CD8-positive, alpha-beta memory T cell (primary cell): ENCODE measurements around the gene ANKRD12. TPM values are rescaled to one million over a fixed set of nuclear protein-coding genes. Genes with fewer than 3 reads are reported as not detected.

Experiments used
- CTCF ChIA-PET: fragments of 350-600 bp; sonication (Branson Sonifier 250); formaldehyde crosslinking; loops from one replicate; lab custom pipeline; 2021; ENCODE audit warnings: antibody characterized with exemption; lab: Charles Lee
- POLR2A ChIA-PET: fragments of 350-600 bp; sonication (Branson Sonifier 250); formaldehyde crosslinking; loops from one replicate; lab custom pipeline; 2021; ENCODE audit warnings: antibody characterized with exemption; lab: Charles Lee
- DNase-seq, 5 donors: peaks; one replicate each; pipeline versions ENCODE4 v3.0.0 to v3.0.0-alpha.2; 2020 to 2022; ENCODE audit warnings: mixed read lengths in 1 of 5
- H3K27ac ChIP-seq: one replicate; pipeline ENCODE4 v1.7.0; 2013; ENCODE audit warnings: low read depth, mild to moderate bottlenecking, low read length, moderate library complexity
- H3K27me3 ChIP-seq: 2 replicates; pipeline ENCODE4 v1.7.0; 2013; ENCODE audit warnings: low read length, mild to moderate bottlenecking; ENCODE audit not compliant: insufficient read depth, poor library complexity, severe bottlenecking
- H3K36me3 ChIP-seq: 2 replicates; pipeline ENCODE4 v1.7.0; 2013; ENCODE audit warnings: mild to moderate bottlenecking, low read length, moderate library complexity; ENCODE audit not compliant: insufficient read depth
- H3K4me1 ChIP-seq: 2 replicates; pipeline ENCODE4 v1.7.0; 2013; ENCODE audit warnings: mild to moderate bottlenecking, low read length, moderate library complexity; ENCODE audit not compliant: insufficient read depth
- H3K4me3 ChIP-seq: 2 replicates; pipeline ENCODE4 v1.7.0; 2013; ENCODE audit warnings: mild to moderate bottlenecking, low read length
- H3K9me3 ChIP-seq: 2 replicates; pipeline ENCODE4 v1.7.0; 2013; ENCODE audit warnings: mild to moderate bottlenecking, low read length
- H3K27ac Mint-ChIP-seq, 8 donors: one replicate each; pipeline ENCODE4 v1.8.0; 2020 to 2021; ENCODE audit warnings: mixed read lengths in 8 of 8, mild to moderate bottlenecking in 6 of 8, inconsistent platforms in 3 of 8, moderate library complexity in 3 of 8
- H3K27me3 Mint-ChIP-seq, 2 donors: one replicate each; pipeline ENCODE4 v1.8.0; 2020 to 2021; ENCODE audit warnings: mixed read lengths in 2 of 2, mild to moderate bottlenecking in 1 of 2, moderate library complexity in 1 of 2
- H3K36me3 Mint-ChIP-seq, 3 donors: one replicate each; pipeline ENCODE4 v1.8.0; 2020 to 2021; ENCODE audit warnings: mixed read lengths in 3 of 3, inconsistent platforms in 1 of 3, mild to moderate bottlenecking in 1 of 3
- H3K4me1 Mint-ChIP-seq, 3 donors: one replicate each; pipeline ENCODE4 v1.8.0; 2020 to 2021; ENCODE audit warnings: mixed read lengths in 3 of 3, inconsistent platforms in 1 of 3, mild to moderate bottlenecking in 1 of 3
- H3K4me3 Mint-ChIP-seq, 7 donors: one replicate each; pipeline ENCODE4 v1.8.0; 2020 to 2021; ENCODE audit warnings: mixed read lengths in 7 of 7, mild to moderate bottlenecking in 6 of 7, moderate library complexity in 4 of 7, inconsistent platforms in 2 of 7
- H3K9me3 Mint-ChIP-seq, 5 donors: one replicate each; pipeline ENCODE4 v1.8.0; 2020 to 2022; ENCODE audit warnings: mixed read lengths in 5 of 5, mild to moderate bottlenecking in 3 of 5, moderate library complexity in 2 of 5, inconsistent platforms in 1 of 5
- polyA plus RNA-seq: library from polyadenylated mRNA; unstranded; fragments of 300-500 nt; fragmentation: Illumina TruSeq; gene quantifications from one replicate; pipeline ENCODE4 v1.2.3, GENCODE V29; 2021
- total RNA-seq, 2 experiments: library from RNA; stranded (reverse); gene quantifications; one replicate each; pipeline ENCODE4 v1.2.3, GENCODE V29; 2021

Gene ANKRD12
- total and polyA plus RNA-seq, 3 experiments from 2014 or later = 66.6 to 109 (median 67.6) TPM

- Histone ChIP-seq H3K27me3 (no peaks in the 10 kb centered on the region), H3K4me3 (no peak overlapping the region), H3K36me3 (no peaks in the 10 kb centered on the region), H3K9me3 (no peaks in the 10 kb centered on the region), H3K4me1 (peaks cover 26% of the 10 kb centered on the region), H3K27ac (no peak overlapping the region)
- Mint-ChIP-seq H3K9me3 (no peaks in the 10 kb centered on the region), H3K27me3 (no peaks in the 10 kb centered on the region), H3K27ac (peak overlapping the region in 3 of 8 donors; percentile 38 to 78 (median 76)), H3K4me1 (peaks cover 76 to 95% (median 90%) of the 10 kb centered on the region in 3 donors), H3K4me3 (peak overlapping the region in 1 of 7 donors; percentile 35), H3K36me3 (peaks cover 4 to 39% (median 5%) of the 10 kb centered on the region in 3 donors)
- ChIA-PET CTCF (no interaction called here), POLR2A (no interaction called here)
- DNase-seq = no peak
These were observed 37.2 kb downstream of the ANKRD12 start for GRCh38 chr18:9173770-9174233.

GRCh38 chr18:9174302-9174701 is 37.7 kb downstream of the ANKRD12 start:
- H3K4me3 Mint-ChIP-seq = peak overlapping the region in 5 of 7 donors; percentile 4 to 56 (median 50)
- Histone ChIP-seq H3K27ac (no peak overlapping the region), H3K36me3 (no peaks in the 10 kb centered on the region), H3K4me1 (peaks cover 29% of the 10 kb centered on the region), H3K27me3 (no peaks in the 10 kb centered on the region), H3K4me3 (no peak overlapping the region), H3K9me3 (no peaks in the 10 kb centered on the region)
- ChIA-PET POLR2A (no interaction called here), CTCF (no interaction called here)
- peak overlapping the region in 4 of 8 donors; percentile 35 to 90 (median 60) for H3K27ac Mint-ChIP-seq
- H3K27me3 Mint-ChIP-seq = no peaks in the 10 kb centered on the region
- DNase-seq = no peak
- H3K36me3 Mint-ChIP-seq = peaks cover under 1 to 42% (median 4%) of the 10 kb centered on the region in 3 donors
- no peaks in the 10 kb centered on the region for H3K9me3 Mint-ChIP-seq
- H3K4me1 Mint-ChIP-seq = peaks cover 75 to 94% (median 89%) of the 10 kb centered on the region in 3 donors

- no peaks in the 10 kb centered on the region for H3K36me3 ChIP-seq
- ChIA-PET CTCF (no interaction called here), POLR2A (no interaction called here)
- peaks cover 38% of the 10 kb centered on the region for H3K4me1 ChIP-seq
- no peak for DNase-seq
- Mint-ChIP-seq H3K36me3 (peaks cover 0 to 44% (median 4%) of the 10 kb centered on the region in 3 donors), H3K27ac (peak overlapping the region in 4 of 8 donors; percentile 41 to 76 (median 64)), H3K4me3 (peak overlapping the region in 3 of 7 donors; percentile 9 to 40 (median 37)), H3K9me3 (no peaks in the 10 kb centered on the region), H3K27me3 (no peaks in the 10 kb centered on the region), H3K4me1 (peaks cover 76 to 95% (median 89%) of the 10 kb centered on the region in 3 donors)
- no peaks in the 10 kb centered on the region for H3K27me3 ChIP-seq
- H3K9me3 ChIP-seq = no peaks in the 10 kb centered on the region
- no peak overlapping the region for H3K27ac ChIP-seq
- no peak overlapping the region for H3K4me3 ChIP-seq
These were observed 38.5 kb downstream of the ANKRD12 start for GRCh38 chr18:9175115-9175514.

- Histone ChIP-seq H3K4me1 (peaks cover 36% of the 10 kb centered on the region), H3K36me3 (no peaks in the 10 kb centered on the region), H3K27me3 (no peaks in the 10 kb centered on the region), H3K4me3 (no peak overlapping the region), H3K9me3 (no peaks in the 10 kb centered on the region), H3K27ac (no peak overlapping the region)
- no peaks in the 10 kb centered on the region for H3K27me3 Mint-ChIP-seq
- no peaks in the 10 kb centered on the region for H3K9me3 Mint-ChIP-seq
- peaks cover 0 to 38% (median 4%) of the 10 kb centered on the region in 3 donors for H3K36me3 Mint-ChIP-seq
- no peak for DNase-seq
- H3K4me1 Mint-ChIP-seq = peaks cover 78 to 97% (median 93%) of the 10 kb centered on the region in 3 donors
- peak overlapping the region in 1 of 7 donors; percentile 5 for H3K4me3 Mint-ChIP-seq
- ChIA-PET CTCF (interaction anchor here (1.0 kb wide), 1 partner anchor 16 kb away, joined by 3 read pairs; no protein-coding TSS in a partner anchor), POLR2A (no interaction called here)
- peak overlapping the region in 1 of 8 donors; percentile 14 for H3K27ac Mint-ChIP-seq
These were observed 40.5 kb downstream of the ANKRD12 start for GRCh38 chr18:9177031-9177430.

GRCh38 chr18:9177466-9177865 is 40.9 kb downstream of the ANKRD12 start:
- no peak overlapping the region for H3K4me3 ChIP-seq
- Mint-ChIP-seq H3K27me3 (no peaks in the 10 kb centered on the region), H3K4me1 (peaks cover 78 to 96% (median 93%) of the 10 kb centered on the region in 3 donors), H3K4me3 (peak overlapping the region in 1 of 7 donors; percentile 5), H3K36me3 (peaks cover 0 to 40% (median 4%) of the 10 kb centered on the region in 3 donors), H3K9me3 (no peaks in the 10 kb centered on the region), H3K27ac (peak overlapping the region in 6 of 8 donors; percentile 5 to 74 (median 18))
- no peaks in the 10 kb centered on the region for H3K9me3 ChIP-seq
- H3K27ac ChIP-seq = no peak overlapping the region
- ChIA-PET CTCF (interaction anchor here (1.0 kb wide), 1 partner anchor 17 kb away, joined by 3 read pairs; no protein-coding TSS in a partner anchor), POLR2A (no interaction called here)
- H3K4me1 ChIP-seq = peaks cover 34% of the 10 kb centered on the region
- DNase-seq = no peak
- H3K36me3 ChIP-seq = no peaks in the 10 kb centered on the region
- H3K27me3 ChIP-seq = no peaks in the 10 kb centered on the region

- Mint-ChIP-seq H3K9me3 (no peaks in the 10 kb centered on the region), H3K4me1 (peaks cover 80 to 97% (median 93%) of the 10 kb centered on the region in 3 donors), H3K36me3 (peaks cover 0 to 51% (median 9%) of the 10 kb centered on the region in 3 donors), H3K27me3 (no peaks in the 10 kb centered on the region), H3K27ac (peak overlapping the region in 1 of 8 donors; percentile 11), H3K4me3 (peak overlapping the region in 1 of 7 donors; percentile 22)
- Histone ChIP-seq H3K27ac (no peak overlapping the region), H3K27me3 (no peaks in the 10 kb centered on the region), H3K36me3 (no peaks in the 10 kb centered on the region), H3K9me3 (no peaks in the 10 kb centered on the region), H3K4me1 (peaks cover 34% of the 10 kb centered on the region), H3K4me3 (no peak overlapping the region)
- ChIA-PET CTCF (no interaction called here), POLR2A (no interaction called here)
- DNase-seq = no peak
These were observed 42.0 kb downstream of the ANKRD12 start for GRCh38 chr18:9178557-9178956.

GRCh38 chr18:9181275-9181674 is 44.7 kb downstream of the ANKRD12 start:
- Histone ChIP-seq H3K27me3 (no peaks in the 10 kb centered on the region), H3K27ac (no peak overlapping the region), H3K4me1 (peaks cover 35% of the 10 kb centered on the region), H3K36me3 (no peaks in the 10 kb centered on the region), H3K9me3 (no peaks in the 10 kb centered on the region), H3K4me3 (no peak overlapping the region)
- CTCF ChIA-PET = interaction anchor here (1.7 kb wide), 1 partner anchor 22 kb away, joined by 3 read pairs; no protein-coding TSS in a partner anchor
- Mint-ChIP-seq H3K27ac (peak overlapping the region in 3 of 8 donors; percentile 11 to 25 (median 24)), H3K36me3 (peaks cover under 1 to 58% (median 15%) of the 10 kb centered on the region in 3 donors), H3K9me3 (no peaks in the 10 kb centered on the region), H3K4me1 (peaks cover 76 to 93% (median 93%) of the 10 kb centered on the region in 3 donors), H3K4me3 (peak overlapping the region in 1 of 7 donors; percentile 57), H3K27me3 (no peaks in the 10 kb centered on the region)
- POLR2A ChIA-PET = no interaction called here
- DNase-seq = no peak

- CTCF ChIA-PET = no interaction called here
- Histone ChIP-seq H3K9me3 (no peaks in the 10 kb centered on the region), H3K27ac (no peak overlapping the region), H3K27me3 (no peaks in the 10 kb centered on the region), H3K36me3 (no peaks in the 10 kb centered on the region), H3K4me3 (no peak overlapping the region), H3K4me1 (peaks cover 29% of the 10 kb centered on the region)
- DNase-seq = no peak
- H3K4me1 Mint-ChIP-seq = peaks cover 67 to 83% (median 79%) of the 10 kb centered on the region in 3 donors
- no peaks in the 10 kb centered on the region for H3K27me3 Mint-ChIP-seq
- POLR2A ChIA-PET = no interaction called here
- no peak overlapping the region for H3K4me3 Mint-ChIP-seq
- peaks cover 3 to 57% (median 13%) of the 10 kb centered on the region in 3 donors for H3K36me3 Mint-ChIP-seq
- H3K27ac Mint-ChIP-seq = peak overlapping the region in 5 of 8 donors; percentile 16 to 86 (median 64)
- no peaks in the 10 kb centered on the region for H3K9me3 Mint-ChIP-seq
These were observed 46.3 kb downstream of the ANKRD12 start for GRCh38 chr18:9182852-9183399.
